Measurements from ENCODE around the gene MC2R. TPM values are rescaled to one million over a fixed set of nuclear protein-coding genes. Genes with fewer than 3 reads are reported as not detected.

The MC2R gene
- total RNA-seq, 1 donor from 2014 or later, result not detected

GRCh38 chr18:13900633-13901032, 14.7 kb downstream of the MC2R start:
- no peak for DNase-seq (ENCODE audit: low spot score)
- H3K27me3 Mint-ChIP-seq (ENCODE audit: low read depth), result no peaks in the 10 kb centered on the region

DNA sequence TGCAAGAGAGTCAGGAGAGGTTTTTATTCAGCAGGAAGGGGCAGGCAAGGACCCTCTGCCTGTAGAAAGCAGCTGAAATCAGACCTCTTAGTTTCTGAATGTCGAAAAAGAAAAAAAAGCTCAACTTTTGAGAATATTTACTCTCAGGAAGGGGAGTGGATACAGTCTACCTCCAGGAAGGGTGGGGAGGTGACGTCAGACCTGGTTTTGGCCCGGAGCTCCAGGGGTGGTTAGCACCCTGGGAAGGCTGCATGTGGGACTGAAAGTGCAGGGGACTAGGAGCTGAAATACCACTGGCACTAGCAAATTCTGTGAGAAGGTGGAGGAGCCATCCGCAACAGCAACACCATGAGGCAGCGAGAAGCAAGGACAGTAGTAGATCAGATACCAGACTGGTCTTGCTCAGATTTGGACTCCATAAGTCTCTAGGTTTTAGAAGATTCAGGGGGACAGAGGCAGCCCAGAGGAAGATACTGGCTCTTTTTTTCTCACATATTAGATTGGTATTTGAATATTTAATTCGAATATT, 19.8 kb downstream of the MC2R start:
- Mint-ChIP-seq H3K9me3 (ENCODE audit: low read depth) (peaks cover 23% of the 10 kb centered on the region), H3K27ac (ENCODE audit: unreplicated experiment) (no peak overlapping the region), H3K27me3 (ENCODE audit: low read depth) (no peaks in the 10 kb centered on the region), H3K4me3 (ENCODE audit: unreplicated experiment) (no peak overlapping the region), H3K36me3 (ENCODE audit: low read depth) (no peaks in the 10 kb centered on the region), H3K4me1 (ENCODE audit: low read depth) (no peaks in the 10 kb centered on the region)
- DNase-seq (ENCODE audit: low spot score), result no peak
- TF ChIP-seq CTCF (IDR thresholded peaks at IDR 0.05), result no peak

More at GRCh38 chr18:13900633-13901032, 14.7 kb downstream of the MC2R start:
- Mint-ChIP-seq H3K4me1 (ENCODE audit: low read depth) (no peaks in the 10 kb centered on the region), H3K9me3 (ENCODE audit: low read depth) (peaks cover 43% of the 10 kb centered on the region), H3K36me3 (ENCODE audit: low read depth) (no peaks in the 10 kb centered on the region), H3K27ac (ENCODE audit: unreplicated experiment) (no peak overlapping the region), H3K4me3 (ENCODE audit: unreplicated experiment) (no peak overlapping the region)
- no peak for TF ChIP-seq CTCF (IDR thresholded peaks at IDR 0.05)

GRCh38 chr18:13894531-13894930, 20.8 kb downstream of the MC2R start:
- Mint-ChIP-seq H3K9me3 (ENCODE audit: low read depth) (peaks cover 13% of the 10 kb centered on the region), H3K4me1 (ENCODE audit: low read depth) (no peaks in the 10 kb centered on the region), H3K4me3 (ENCODE audit: unreplicated experiment) (no peak overlapping the region), H3K36me3 (ENCODE audit: low read depth) (no peaks in the 10 kb centered on the region), H3K27ac (ENCODE audit: unreplicated experiment) (no peak overlapping the region), H3K27me3 (ENCODE audit: low read depth) (no peaks in the 10 kb centered on the region)
- no peak for DNase-seq (ENCODE audit: low spot score)
- no peak for TF ChIP-seq CTCF (IDR thresholded peaks at IDR 0.05)

- Mint-ChIP-seq H3K4me1 (ENCODE audit: low read depth) (no peaks in the 10 kb centered on the region), H3K36me3 (ENCODE audit: low read depth) (no peaks in the 10 kb centered on the region), H3K4me3 (ENCODE audit: unreplicated experiment) (no peak overlapping the region), H3K27ac (ENCODE audit: unreplicated experiment) (no peak overlapping the region), H3K9me3 (ENCODE audit: low read depth) (peaks cover 5% of the 10 kb centered on the region), H3K27me3 (ENCODE audit: low read depth) (no peaks in the 10 kb centered on the region)
- TF ChIP-seq CTCF (IDR thresholded peaks at IDR 0.05), result no peak
- no peak for DNase-seq (ENCODE audit: low spot score)
Observed at GRCh38 chr18:13893418-13893760, 21.9 kb downstream of the MC2R start.

DNA sequence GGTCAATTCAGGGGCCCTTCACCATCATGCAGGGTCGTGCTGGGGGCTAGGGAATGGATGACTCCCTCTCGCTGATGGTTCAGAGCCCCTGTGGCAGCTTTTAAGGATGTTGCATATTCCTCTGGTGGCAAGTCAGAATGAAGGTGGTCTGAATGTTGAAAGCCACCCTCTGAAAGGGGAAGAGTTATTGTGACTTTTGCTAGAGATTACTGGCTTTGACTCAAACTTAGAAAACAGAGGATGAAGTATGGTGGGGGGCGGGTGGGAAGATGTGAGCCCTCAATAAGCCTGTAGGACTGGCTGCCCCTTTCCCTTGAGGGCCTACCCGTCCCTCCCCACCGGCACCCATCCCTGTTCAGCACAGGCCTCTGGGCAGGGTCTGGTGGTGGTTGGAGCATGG, 23.2 kb downstream of the MC2R start:
- no peak for TF ChIP-seq CTCF (IDR thresholded peaks at IDR 0.05)
- Mint-ChIP-seq H3K4me1 (ENCODE audit: low read depth) (no peaks in the 10 kb centered on the region), H3K27me3 (ENCODE audit: low read depth) (no peaks in the 10 kb centered on the region), H3K36me3 (ENCODE audit: low read depth) (no peaks in the 10 kb centered on the region), H3K4me3 (ENCODE audit: unreplicated experiment) (no peak overlapping the region), H3K27ac (ENCODE audit: unreplicated experiment) (no peak overlapping the region), H3K9me3 (ENCODE audit: low read depth) (peaks cover 5% of the 10 kb centered on the region)
- DNase-seq (ENCODE audit: low spot score), result no peak

All from chondrocyte (in vitro differentiated cells).